OCI-M1 (cell line): ENCODE results near the gene TIPIN.
A peak's percentile ranks its signal among the peaks of the same experiment; 100 is the strongest.
"Not testable (repeated sequence)": the region's sequence is repeated elsewhere in the genome, so short reads cannot be mapped to it uniquely, and the experiment has no call there.

ENCODE experiments used
- DNase-seq: peaks from one replicate; lab custom pipeline; 2025; lab: John Stamatoyannopoulos, UW

Gene TIPIN, protein sequence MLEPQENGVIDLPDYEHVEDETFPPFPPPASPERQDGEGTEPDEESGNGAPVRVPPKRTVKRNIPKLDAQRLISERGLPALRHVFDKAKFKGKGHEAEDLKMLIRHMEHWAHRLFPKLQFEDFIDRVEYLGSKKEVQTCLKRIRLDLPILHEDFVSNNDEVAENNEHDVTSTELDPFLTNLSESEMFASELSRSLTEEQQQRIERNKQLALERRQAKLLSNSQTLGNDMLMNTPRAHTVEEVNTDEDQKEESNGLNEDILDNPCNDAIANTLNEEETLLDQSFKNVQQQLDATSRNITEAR

DNA sequence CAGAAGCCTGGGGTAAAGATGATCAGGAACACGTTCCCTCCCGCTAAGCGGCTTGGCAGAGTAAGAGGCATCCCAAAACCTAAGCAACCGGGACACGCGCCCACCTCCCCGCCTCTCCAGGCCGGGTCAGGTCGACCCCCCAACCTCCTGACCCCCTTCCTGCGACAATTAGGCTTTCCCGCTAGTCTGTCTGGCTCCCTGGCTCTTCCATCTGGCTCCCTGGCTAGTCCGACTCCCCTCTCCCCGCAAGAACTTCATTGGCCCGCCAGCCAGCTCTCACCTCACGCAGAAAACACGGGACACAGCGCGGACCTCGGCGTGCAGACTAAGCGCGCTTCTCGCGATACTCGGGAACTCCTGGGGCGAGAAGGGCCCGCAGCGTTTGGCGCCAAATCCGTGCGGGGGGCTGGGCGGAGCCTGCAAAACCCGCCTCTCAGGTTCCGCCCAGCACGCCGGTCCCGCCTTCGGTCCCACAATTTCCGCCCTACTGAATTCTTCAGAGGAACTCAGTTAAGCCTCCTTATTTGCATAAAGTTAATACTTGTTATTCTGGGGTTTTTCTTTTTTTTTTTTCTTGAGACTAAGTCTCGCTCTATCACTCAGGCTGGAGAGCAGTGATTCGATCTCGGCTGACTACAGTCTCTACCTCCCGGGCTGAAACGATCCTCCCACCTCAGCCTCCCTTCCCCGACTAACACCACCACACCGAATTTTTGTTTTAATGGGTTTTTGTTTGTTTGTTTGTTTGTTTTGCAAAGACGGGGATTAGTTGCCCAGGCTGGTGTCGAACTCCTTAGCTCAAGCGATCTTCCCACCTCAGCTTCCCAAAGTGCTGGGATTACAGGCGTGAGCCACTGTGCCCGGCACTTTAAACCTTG is at the start of gene TIPIN:
Gene TIPIN (minus strand): TSS at position 327 of the 878 bp plus-strand sequence. CDS start 3,738 bp downstream, outside the sequence.
- peak; percentile 98 for DNase-seq

DNA sequence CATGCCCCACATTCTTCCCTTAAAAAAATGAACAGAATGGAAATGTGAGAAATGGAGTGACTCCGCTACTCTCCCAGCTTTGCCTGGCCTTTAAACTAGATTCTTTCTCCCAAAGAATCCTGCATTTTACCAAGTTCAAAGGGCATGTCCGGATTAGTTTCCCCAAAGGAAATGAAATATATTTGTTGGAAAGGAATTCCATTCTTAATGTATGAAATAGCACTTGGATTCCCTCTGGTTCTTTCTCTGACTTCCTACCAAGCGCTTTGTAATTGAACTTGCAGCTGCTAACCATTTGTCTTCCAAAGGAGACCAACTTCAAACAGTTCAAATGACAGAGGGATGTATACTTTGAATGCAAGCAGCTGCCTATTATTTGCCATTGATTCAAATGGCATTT is 49.1 kb upstream of the TIPIN start:
- no peak for DNase-seq

DNA sequence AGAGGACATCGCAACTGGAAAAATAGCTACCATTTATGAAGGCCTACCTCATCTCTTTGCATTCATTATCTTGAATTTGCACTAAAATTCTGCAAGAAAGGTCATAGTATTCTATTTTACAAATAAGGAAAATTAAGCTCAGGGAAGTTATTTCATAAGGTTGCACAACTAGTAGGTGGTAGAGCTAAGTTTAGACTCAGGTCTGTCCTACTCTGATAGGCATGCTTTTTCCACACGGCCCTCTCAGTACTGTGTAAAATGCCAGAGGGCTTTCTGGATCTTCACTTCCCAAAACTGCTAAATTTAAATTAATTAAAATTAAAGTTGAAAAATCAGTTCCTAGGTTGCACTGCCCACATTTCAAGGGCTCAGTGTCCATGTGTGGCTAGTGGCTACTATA is 48.5 kb upstream of the TIPIN start:
- peak; percentile 26 for DNase-seq

DNA sequence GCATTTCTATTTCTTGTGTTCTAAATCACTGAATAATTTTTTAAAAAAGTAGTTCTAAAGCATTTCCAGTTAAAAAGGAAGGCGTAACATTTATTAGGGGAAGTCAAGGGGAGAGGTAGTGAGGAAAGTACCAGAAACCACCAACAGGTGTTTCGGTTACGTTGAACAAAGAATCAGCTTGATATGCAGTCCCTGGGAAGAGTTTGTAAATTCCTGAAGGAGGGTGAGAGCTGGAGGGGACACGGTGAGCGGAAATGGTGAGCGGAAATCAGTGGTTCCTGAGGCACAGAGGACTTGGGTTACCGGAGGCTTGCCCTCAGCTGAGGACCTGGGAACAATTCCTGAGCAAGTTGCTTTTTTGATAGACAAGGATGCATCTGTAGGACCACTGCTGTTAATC is 48.0 kb upstream of the TIPIN start:
- DNase-seq = no peak

DNA sequence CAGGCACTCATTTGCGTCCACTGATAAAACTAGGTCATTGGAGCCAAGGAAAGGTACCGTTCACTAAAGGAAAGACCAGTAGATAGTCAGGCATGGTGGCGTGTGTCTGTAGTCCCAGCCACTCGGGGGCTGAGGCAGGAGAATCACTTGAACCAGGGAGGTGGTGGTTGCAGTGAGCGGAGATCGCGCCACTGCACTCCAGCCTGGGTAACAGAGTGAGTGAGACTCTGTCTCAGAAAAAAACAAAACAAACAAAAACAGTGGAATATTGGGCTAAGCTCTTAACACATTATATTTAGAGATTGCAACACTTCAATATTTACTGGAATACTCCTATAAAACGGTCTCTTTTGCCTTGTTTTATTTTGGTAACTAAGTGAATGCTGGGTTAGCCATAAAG is 47.6 kb upstream of the TIPIN start:
- DNase-seq = no peak

DNA sequence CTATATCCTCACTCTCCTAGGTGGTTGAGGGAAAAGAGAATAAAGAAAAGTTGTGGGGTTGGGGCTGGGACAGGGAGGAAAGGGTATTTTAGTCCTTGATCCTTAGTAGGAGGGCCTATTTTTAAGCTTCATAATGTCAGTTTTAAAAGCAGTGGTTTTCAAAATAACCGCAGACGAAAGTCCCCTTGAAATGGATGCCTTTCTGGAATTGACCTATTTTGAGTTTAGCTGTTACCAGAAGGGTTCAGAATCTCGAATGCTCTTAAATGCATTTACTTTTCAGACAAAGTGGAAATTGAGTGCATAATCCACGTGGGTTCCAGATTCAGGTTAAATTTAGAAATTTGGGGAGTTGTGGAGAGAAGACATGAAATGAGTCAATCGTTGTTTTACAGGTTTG is 46.8 kb upstream of the TIPIN start:
- no peak for DNase-seq

DNA sequence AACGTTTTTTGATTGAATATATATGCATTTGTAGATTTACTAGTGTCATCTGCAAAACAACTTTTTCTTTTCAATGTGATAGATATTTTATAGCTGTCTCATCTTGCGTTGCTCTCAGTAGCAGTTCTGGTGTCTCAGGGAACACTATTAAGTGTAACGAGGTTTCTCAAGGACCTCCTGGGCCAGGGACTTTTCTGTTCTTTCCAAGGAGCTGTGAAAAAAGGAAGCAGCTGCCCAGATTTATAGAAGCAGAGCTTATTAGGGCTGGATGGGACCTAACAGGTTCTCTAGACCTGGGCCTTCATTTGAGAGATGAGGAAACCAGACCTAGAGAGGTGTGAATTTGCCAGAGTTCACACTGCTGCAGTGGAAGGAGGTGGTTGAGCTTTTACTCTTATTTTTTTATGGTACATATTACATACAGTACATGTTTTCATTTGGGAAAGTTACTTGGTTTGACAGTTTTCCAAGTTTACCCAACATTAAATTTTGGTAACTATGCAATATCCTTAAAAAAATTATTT is 46.3 kb upstream of the TIPIN start:
- DNase-seq = no peak

DNA sequence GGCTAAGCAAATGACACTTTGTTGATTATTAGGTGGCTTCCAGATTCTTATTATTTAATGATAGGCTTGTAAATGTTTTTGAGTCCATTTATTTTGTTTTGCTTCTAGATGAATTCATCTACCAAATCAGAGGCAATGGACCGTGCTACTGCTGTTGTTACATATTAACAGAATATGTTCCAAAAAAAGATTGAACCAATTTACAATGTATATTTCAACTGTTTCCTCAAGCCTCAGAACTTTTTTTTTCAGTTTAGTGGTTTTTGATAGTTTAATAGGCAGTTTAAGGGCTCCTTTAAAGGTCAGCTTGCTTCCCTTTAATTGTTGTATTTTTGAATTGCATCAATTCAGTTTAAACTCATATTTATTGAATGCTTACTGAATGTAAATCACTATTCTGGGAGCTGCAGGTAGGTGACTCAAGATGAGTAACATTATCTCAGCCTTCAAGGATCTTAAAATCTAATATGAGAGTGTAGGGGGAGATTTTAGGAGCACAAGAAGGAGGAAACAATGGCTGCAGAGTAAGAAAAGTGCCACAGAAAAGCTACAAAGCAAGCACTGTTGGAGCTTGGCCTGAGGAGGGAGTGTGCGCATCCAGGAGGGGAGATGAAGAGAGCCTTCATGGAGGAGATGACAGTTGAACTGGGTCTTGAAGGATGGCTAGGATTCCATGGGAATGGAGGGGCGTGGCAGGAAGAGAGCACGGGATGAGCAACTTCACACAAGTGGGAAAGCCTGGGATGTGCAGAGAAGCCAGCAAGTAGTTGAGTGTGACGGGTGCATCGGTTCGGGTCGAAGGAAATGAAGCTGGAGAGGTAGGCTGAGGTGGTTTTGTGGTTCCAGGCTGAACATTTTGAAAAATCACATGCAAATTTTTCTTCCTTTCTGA is 44.9 kb upstream of the TIPIN start:
- no peak for DNase-seq

DNA sequence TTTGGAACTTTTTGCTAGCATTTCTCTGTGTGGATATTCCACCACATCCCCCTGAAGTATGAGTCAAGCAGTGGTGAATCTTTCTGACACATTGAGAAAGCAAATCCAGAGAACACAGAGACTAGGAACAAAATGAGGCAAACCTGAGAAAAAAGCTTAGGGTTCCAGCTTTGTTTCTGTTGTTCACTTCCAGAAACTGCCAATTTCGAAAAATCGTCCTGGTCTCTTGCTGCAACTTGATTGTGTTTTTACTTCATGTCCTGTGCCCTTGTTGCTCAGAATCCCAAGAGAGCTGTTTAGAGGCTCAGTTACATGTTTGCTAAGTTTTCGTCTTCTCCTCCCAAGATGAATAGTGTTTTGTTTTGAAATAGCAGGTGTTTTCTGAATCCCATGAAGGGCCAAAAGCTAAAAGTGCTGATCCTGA is 43.9 kb upstream of the TIPIN start:
- DNase-seq = no peak

DNA sequence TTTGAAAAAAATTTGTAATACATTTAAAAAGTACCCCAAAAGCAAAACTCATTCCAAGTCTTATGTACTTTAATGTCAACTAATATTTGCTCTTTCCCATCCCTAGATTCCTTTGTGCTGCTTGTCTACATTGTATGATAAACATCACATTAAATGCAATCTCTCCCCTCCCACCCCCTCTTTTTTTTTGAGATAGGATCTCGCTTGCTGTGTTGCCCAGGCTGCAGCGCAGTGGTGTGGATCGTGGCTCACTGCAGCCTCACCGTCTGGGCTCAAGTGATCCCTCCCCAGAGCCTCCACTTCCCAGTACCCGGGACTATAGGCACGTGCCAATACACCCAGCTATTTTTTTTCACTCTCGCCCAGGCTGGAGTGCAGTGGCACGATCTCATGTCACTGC is 42.8 kb upstream of the TIPIN start:
- DNase-seq = no peak

DNA sequence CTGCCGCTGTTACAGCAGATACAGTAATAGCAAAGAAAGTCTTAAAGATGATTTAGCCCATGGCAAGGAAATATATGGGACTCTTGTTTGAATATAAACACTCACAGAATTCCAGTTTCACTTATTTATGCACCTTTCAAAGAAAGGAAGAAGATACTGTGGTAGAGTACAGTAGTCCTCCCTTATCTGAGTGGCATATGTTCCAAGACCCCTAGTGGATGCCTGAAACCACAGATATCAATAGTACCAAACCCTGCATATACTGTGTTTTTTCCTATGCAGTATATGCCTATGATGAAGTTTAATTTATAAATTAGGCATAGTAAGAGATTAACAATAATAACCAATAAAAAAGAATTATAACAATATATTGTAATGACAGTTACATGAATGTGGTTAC is 38.4 kb upstream of the TIPIN start:
- DNase-seq = peak; percentile 37

DNA sequence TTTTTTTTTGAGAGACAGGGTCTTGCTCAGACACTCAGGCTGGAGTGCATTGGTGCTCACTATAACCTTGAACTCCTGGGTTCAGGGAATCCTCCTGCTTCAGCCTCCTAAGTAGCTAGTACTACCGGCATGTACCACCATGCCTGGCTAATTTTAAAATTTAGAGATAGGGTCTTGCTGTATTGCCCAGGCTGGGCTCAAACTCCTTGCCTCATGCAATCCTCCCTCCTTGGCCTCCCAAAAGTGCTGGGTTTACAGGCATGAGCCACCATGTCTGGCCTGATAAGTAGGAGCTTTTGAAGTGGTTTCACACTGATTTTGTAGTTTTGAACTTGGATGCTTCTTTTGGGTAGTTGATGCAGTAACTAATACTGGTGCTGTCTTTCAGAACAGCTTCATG is 38.0 kb upstream of the TIPIN start:
- DNase-seq = no peak

DNA sequence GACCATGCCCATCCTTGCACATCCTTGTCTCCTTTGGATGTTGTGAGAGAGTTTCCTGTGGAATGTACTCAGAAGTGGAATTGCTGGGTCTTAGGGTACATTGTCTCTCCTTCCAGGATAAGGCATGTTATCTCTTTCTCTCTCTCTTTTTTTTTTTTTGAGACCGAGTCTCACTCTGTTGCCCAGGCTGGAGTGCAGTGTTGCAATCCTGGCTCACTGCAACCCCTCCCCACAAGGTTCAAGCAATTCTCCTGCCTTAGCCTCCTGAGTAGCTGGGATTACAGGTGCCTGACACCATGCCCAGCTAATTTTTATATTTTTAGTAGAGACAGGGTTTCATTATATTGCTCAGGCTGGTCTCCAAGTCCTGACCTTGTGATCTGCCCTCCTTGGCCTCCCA is 36.6 kb upstream of the TIPIN start:
- not testable (repeated sequence) for DNase-seq

DNA sequence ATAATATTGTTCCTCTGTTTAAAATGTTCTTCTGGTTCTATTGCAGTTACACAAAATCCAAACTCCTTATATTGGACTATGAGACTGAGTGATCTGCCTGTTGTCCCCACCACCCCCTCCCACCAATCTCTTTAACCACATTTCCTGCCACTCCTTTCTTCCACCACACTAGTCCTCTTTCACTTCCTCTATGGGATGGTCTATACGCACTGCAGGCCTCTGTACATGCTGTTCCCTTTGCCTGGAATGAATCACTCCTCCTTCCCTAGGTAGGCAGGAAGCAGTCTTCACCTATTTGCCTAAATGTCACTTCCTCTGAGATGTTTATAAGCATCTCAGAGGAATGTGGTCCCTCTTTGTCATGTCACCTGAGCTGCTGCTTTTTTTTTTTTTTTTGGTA is 34.2 kb upstream of the TIPIN start:
- peak; percentile 82 for DNase-seq

DNA sequence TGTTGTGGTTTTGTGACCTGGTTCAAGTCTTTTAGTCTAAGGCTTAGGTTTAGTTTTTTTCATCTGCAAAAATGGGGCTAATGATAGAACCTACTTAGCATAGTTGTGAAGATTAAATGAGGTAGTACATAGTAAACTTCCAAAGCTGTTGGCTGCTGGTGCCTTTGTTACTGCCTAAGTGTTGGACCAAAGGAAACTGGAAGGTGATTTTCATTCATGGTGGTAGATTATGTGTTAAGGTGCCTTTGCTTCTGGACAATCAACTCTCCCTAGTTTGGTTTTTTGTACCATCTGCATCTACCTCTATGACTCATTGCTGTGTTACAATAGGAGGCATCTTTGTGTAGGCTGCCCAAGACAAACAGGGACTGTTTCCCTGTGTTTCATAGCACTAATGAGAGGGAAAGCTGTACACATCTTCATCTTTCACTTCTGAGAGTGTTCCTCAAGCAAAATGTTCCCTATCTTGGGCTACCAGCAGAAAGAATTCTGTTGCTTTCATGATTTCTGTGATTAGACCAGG is 33.4 kb upstream of the TIPIN start:
- DNase-seq = peak; percentile 70

DNA sequence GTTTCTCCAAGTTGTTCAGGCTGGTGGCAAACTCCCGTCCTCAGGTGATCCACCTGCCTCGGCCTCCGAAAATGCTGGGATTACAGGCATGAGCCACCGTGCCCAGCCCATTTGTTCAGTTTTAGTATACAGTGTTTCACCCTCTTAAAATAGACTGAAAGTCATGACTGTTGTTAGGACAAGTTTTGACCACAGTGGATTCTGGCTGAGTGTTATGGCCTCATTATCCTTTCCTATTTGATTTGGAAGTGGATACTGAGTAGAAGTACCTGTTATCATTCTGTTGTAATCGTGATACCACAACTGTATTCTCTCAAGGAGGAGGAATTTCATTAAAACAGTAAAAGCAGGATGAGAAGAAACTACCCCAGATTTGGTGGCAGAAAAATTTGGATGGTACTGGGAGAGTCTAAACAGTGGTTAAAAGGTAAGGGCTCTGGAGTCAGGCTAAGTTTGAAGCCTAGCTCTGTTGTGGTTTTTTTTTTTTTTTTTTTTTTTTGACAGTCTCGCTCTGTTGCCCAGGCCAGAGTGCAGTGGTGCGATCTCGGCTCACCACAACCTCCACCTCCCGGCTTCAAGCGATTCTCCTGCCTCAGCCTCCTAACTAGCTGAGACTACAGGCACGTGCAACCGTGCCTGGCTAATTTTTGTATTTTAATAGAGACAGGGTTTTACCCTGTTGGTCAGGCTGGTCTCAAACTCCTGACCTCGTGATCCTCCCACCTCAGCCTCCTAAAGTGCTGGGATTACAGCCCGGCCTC is 32.8 kb upstream of the TIPIN start:
- no peak for DNase-seq

DNA sequence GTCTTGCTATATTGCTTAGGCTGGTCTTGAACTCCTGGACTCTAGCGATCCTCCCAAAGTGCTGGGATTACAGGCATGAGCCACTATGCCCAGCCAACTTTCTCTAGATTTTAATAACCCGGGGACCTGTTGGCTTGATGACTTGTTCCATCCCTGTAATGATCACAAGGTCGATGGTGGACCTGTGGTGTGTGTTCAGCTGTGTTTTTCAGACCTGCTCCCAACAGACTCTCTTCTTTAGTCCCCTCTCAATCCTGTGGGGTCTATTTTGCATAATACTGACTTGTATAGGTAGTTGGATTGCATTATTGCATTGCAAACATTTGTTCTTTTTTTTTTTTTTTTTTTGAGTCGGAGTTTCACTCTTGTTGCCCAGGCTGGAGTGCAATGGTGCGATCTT is 32.1 kb upstream of the TIPIN start:
- no peak for DNase-seq

DNA sequence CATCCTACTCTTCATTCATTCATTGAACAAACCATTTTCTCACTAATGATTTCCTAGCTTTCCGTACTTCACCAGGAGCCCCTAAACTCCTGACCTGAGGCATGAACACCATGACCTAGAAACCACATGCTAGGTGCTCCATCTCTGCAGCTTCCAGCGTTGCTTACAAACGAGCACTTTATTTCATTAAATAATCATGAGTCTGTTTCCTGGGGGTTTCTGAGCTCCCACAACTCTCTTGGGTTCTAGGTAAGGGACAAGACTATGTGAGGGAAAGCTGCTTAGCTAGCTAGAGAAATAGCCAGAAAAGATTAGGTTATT is 31.5 kb upstream of the TIPIN start:
- no peak for DNase-seq

DNA sequence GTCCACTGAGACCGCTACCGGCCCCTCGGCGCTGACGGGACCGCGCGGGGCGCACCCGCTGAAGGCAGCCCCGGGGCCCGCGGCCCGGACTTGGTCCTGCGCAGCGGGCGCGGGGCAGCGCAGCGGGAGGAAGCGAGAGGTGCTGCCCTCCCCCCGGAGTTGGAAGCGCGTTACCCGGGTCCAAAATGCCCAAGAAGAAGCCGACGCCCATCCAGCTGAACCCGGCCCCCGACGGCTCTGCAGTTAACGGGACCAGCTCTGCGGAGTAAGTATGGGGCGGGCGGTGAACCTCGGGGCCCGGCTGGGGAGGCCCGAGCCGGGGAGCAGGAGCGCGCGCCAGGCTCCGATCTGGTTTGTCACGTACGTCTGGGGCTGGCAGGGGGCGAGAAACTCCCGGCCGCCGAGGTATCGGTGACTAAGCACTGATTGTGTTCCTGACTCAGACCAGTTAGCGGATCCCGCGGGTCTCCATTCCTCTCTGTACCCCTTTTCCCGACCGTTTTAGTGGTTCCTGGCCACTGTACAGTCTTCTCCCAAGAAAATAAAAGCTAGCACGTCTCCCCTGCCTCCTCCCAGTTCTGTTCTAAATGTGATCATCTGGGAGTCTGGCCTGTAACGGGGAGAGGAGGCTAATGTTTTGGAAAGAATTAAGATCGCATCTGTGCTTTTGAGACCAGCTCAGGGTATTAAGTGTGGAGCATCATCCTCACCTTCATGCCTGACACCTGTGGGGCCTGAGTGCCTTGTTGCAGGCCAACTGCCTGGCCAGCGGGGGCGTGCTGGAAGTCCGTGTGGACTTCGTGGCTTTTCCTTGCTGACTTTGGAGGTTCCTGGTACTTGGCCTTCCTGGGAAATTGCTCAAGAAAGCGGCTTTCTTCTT is 30.9 kb upstream of the TIPIN start:
- DNase-seq = peak; percentile 58
